Smooth muscle cell of the brain vasculature (primary cell): ENCODE measurements around the gene GEMIN7.

Experiments
- DNase-seq: peaks from one replicate; pipeline ENCODE4 v3.0.0-alpha.2; 2012; ENCODE audit warnings: low read depth, low spot score

GEMIN7 gene, protein sequence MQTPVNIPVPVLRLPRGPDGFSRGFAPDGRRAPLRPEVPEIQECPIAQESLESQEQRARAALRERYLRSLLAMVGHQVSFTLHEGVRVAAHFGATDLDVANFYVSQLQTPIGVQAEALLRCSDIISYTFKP

DNA sequence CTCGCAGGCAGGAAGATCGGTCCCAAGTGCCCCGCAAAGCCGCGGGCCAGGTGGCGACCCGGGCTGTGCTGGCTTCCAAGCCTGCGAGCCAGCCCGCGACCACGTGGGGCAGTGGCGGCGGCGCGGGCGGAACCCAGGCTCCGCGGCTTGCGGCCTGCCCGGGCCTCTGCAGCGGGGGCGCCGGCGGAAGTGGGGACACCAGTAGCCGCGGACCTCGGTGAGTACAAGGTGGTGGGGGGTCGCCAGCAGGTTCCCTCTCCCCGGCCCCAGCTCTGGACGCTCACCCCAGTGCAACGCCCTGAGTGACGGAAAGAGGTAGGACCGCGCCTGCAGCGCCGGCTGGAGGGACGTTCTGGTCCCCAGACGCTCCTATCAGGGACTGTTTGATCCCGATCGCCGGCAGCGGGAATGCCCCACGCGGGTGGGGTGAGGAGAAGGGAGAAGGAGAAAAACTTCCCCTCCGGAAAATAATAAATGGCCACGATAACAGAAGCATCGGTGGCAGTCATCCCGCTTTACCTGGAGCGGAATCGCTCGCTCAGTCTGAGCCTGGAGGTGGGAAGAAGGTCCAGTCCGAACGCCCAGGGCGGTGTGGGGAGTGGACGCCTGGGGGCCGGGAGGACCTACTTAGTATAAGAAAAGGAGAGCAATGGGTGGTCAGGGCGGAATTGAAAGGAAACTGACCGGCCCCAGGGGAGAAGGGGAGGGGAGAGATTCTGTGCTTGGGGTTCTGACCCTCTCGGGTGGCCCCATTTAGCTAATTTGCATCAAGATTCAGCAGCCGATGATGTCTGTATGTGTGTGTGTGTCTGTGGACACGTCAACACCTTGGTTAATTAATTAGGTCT, at the start of gene GEMIN7:
GEMIN7 (plus strand) TSS at position 198 of the 848 bp plus-strand sequence. CDS start 10,855 bp downstream, outside the sequence.
- DNase-seq = no peak

DNA sequence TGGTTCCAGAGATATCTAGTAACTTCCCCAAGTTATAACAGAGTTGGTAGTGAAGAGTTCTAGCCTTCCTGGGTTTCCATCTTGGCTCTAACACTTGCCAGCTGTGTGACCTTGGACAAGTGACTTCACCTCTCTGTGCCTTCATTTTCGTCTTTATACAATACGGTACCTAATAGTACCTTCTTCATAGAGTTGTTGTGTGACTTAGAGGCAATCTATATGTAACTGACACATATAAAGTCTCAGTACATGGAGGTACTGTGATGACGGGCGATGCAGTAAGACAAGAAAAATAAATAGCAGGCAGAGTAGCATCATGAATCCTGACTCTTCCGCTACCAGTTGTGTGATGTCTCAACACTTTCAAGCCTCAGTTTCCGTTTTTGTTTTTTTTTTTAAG, 48.2 kb upstream of the GEMIN7 start:
- no peak for DNase-seq

DNA sequence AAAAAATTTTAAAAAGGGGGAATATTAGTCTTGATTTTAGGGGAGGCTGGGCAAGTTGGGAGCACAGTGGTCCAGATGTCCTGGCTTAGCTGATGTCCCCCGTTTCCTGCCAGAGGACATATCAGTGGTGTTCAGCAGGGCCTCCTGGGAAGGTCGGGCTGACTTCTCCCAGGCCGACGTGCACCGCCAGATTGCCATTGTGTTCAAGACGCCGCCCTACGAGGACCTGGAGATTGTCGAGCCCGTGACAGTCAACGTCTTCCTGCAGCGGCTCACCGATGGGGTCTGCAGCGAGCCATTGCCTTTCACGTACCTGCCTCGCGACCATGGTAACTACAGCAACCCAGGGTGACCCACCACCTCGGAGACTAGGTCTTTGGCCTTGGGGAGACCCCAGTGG, 46.6 kb upstream of the GEMIN7 start:
- no peak for DNase-seq

DNA sequence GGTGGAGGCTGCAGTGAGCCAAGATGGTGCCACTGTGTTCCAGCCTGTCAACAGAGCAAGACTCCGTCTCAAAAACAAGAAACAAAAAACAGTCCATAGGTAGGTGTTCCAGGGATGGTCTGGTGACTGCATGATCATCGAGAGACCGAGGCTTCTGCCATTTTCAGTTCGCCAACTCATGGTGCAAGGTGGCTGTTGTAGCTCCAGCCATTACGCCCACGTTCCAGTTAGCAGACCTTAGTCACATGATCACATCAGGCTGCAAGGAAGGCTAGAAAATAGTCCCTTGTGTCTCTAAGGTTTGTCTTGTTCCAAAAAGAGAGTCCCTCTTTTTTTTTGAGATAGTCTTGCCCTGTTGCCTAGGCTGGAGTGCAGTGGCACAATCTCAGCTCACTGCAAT, 43.3 kb upstream of the GEMIN7 start:
- no peak for DNase-seq

GRCh38 chr19:45037393-45038169, 41.5 kb upstream of the GEMIN7 start:
- DNase-seq = no peak

DNA sequence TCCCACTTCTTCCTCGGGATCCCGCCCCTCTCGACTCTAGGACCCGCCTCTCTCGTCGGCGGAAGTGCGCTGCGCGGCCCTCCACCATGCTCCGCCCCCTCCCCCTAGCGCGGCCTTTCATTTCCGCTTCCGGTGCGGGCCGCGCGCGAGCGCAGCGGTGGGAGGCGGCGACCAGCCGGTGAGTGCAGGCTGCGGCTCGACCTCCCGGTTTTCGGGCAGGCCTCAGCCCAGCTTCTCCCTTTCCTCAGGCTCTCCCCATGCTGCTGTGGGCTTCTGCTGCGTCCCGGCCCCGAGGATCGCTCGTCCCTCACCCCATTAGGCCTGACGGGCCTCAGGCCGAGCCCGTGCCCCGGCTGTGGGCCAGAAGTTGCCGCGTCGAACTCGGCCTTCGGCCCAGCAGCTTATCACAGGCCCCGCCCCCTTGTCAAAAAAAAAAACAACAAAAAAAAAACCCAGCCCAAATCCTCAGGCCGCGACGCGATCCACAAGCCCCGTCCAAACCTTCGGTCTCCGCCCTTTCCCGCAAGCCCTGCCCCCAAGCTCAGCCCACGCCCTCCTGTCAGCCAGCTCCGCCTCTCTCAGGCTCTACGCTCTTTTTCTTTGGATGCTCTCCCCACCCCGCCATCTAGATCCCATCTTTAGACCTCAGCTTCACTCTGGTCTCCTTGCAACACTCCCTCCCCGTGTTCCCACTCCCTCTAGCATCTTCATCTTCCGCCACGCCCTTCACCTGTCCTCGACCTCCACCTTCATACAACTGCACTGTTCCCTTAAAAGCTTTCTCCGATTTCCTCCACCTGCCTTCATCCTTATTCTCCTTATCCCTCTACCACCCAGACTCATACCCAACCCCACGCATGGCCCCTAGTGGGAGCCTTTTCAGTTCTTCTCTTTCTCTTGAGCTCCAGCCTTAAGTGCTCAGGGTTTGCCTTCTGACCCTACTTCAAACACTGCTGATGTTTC, 39.8 kb upstream of the GEMIN7 start, which contains the start of gene CLASRP:
CLASRP (plus strand) TSS at position 115 of the 963 bp plus-strand sequence. CDS start 1,168 bp downstream, outside the sequence.
- peak; percentile 66 for DNase-seq

GRCh38 chr19:45040059-45040771, 38.8 kb upstream of the GEMIN7 start:
- no peak for DNase-seq

DNA sequence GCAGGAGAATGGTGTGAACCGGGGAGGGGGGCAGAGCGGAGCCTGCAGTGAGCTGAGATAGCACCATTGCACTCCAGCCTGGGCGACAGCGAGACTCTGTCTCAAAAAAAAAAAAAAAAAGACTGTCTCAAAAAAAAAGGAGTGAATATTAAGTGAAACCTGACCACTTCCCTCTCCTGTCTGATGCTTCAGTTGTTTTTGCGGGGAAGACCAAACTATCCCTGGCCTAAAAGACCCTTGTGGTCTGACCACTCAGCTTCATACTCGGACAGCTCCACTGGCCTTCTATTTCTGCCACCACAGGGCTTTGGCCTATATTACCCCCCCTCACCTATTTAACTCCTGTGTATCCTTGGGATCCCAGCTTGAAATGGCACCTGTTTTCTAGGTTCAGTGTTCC, 37.9 kb upstream of the GEMIN7 start:
- no peak for DNase-seq

DNA sequence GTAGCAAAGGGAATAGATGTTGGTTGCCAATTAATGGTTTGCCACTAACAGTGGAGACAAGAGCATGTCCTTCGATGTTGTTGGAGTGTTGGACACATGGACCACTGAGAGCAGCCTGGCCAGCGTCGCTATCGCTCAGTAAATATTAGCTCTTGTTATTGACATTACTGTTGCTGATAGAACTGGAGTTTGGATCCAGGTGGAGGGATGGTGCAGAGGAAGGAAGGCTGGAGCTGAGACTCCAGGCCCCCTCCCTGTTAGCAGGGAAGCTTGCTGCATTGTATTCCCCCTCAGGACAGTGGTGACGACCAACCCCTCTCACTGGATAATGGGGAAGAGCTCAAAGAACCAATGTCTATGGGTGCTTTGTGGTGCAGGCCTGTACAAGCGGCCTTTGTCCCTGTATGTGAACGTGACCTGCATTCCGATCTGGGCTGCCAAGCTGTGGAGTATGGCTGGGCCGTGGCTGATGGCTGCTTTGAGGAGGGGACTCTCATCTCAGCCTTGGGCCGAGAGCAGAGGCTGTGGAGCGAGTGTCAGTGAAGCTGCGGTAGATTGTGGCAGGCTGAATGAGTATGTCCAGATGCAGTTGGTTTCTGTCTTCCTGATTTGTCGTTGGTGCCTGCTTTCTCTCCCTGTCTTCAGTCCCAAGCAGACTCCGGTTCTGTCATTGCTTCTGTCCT, 33.2 kb upstream of the GEMIN7 start:
- no peak for DNase-seq

DNA sequence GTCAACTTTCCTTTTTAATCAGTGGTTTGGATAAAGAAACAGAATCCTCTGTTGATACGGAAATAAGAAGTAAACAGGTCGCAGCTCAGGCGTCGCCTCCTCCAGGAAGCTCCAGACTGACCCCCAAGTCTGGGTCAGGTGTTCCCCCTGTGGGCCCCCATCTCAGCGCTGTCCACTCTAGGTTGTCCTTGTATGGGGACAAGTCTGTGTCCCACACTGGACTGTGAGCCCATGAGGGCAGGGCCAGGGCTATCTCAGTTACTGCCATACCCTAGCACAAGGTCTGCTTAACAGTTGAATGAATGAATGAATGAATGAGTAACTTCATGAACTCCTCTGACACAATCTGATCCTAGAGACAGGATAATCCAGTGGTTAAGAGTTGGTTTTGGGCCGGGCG, 32.7 kb upstream of the GEMIN7 start:
- no peak for DNase-seq

DNA sequence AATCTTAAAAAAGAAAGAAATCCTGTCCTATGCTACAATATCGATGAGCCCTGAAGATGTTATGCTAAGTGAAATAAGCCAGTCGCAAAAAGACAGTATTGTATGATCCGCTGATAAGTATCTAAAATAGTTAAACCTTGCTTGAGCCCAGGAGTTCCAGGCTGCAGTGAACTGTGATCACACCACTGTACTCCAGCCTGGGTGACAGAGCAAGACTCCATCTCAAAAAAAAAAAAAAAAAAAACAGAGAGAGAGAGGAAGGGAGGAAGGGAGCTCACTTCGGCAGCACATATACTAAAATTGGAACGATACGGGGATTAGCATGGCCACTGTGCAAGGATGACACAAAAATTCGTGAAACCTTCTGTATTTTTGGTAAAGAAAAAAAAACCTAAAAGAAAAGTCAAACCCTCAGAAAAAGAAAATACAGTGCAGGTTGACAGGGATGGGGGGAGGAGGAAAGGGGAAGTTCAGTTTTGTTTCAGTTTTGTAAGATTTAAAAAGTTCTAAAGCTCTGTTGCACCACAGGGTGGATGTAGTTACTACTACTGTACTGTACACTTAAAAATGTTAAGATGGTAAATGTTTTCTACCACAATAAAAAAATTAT, 31.8 kb upstream of the GEMIN7 start:
- DNase-seq = no peak

DNA sequence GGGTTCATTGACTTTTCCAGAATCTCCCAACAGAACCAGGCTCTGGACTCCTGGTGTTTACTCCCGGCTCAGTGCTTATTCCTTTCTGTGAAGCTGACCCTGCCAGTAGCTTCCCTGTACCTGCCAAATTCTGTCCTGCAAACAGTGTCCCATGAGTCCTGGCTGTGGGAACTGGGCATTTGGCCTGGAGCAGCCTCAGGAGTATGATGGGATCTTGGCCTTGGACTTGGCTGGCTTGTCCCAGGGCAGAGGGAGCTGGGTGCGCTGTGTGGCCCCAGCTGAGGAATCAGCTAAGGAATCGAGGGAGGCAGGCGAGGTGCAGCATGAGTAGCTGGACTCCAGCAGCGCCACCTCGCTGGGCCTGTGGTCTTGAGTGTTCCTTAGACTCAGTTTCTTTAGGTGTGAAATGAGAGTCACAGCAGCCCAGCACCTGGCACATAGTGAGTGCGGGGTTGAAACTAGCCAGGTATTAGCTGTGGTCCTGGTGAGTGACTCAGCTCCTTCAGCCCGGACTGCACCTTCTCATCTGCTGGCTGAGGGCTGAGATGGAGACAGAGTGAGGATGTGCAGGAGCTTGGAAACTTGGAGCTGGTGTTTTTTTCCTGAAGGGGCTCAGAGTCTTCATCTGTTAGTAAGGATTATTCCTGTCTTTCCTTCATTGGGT, 29.9 kb upstream of the GEMIN7 start:
- no peak for DNase-seq

DNA sequence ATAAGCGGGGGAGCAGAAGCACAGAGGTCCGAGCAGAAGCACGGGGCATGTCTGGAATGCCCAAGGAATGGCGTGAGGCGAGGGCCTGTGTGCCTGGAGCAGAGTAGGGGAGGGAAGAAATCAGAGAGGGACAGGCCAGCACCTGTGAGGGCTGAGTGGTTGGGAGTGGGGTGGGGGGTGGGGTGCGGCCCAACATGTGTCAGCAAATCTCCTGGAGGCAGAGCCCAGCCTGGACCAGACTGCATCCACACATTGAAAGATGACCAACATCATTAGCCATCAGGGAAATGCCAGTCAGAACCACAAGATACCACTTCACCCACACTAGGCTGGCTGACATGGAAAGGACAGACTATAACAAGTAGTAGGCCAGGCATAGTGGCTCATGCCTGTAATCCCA, 29.0 kb upstream of the GEMIN7 start:
- no peak for DNase-seq

GRCh38 chr19:45051929-45052579, 27.0 kb upstream of the GEMIN7 start:
- DNase-seq = no peak

DNA sequence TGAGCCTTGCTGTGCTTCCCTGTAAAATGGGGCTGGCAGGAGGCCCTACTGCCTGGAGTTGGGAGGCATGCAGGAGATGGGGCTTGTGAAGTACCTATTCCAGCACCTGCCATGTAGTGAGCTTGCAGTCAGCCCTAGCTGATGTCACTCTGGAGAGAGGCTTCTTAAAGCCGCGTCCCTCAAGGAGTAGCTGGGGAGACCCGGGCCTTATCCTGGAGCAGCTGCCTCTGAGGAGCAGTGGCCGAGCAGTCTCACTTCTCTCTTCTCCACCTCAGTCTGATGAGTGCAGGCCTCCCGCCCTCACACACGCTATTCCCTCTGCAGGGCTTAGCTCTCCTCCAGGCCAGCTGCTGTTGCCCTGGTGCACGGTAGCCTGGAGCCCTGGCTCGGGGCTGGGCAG, 22.2 kb upstream of the GEMIN7 start:
- no peak for DNase-seq

- no peak for DNase-seq
Observed at GRCh38 chr19:45057444-45057843, 21.6 kb upstream of the GEMIN7 start.

DNA sequence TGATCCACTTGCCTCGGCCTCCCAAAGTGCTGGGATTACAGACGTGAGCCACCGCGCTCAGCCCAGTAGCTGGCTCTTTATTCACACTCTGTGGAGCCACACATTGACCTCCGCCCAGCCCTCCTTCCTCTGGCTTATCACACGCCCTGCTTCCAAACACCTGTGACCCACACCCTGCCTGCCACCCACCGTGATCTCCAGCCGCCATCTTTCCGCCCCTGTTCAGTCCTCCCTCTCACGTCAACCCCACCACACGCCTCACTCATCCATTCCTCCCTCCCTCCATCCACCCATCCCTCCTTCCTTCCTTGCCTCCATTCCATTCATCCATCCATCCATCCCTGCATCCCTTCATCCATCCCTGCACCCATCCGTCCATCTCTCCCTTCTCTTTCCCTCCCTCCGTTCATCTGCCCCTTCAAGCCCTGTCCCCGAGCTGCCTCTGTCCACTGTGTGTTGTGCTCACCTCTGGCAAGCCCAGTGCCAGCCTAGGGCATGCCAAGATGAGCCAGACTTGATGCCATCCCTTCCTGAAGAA, 20.4 kb upstream of the GEMIN7 start:
- DNase-seq = no peak

DNA sequence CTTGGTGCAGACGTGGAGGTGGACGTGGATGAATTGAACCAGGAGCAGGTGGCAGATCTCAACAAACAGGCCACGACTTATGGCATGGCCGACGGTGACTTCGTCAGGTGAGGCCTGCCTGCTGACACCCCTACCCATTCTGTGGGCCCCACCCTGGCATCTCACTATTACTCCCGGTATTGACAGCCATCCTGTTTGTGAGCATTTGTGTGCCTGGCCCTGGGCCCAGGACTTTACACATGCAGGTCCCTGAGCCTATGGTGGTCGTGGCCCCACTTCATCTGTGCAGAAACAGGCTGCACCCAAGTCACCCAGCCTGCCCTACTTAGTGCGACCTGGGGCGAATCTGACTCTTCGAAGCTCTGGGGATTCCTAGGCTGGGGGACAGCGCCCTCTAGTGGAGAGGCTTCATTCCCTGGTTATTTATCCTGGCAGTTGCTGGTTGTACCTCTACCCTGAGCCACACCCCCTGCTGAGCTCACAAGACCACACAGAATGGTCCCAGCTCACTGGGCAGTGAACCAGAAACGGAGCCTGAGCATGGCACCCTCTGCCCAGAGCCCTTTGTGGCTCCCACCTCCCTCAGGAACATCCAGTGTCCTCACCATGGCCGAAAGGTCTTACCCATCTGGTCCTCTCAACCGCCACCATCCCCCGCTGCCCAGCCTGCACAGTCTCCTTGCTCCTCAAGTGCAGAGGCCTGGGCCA, 19.6 kb upstream of the GEMIN7 start:
- DNase-seq = no peak
